ENCODE data around the gene LRG1.

The LRG1 gene

GRCh38 chr19:4503132-4503824 lies 36.6 kb downstream of the LRG1 start:
- H3K36me3 ChIP-seq (ENCODE audit: control insufficient read depth, low read depth, low read length) = peaks cover 30% of the 10 kb centered on the region
- no peaks in the 10 kb centered on the region for H3K4me1 ChIP-seq (ENCODE audit: control insufficient read depth, low read depth, low read length)
- no peak overlapping the region for H3K9ac ChIP-seq (ENCODE audit: low read length)

DNA sequence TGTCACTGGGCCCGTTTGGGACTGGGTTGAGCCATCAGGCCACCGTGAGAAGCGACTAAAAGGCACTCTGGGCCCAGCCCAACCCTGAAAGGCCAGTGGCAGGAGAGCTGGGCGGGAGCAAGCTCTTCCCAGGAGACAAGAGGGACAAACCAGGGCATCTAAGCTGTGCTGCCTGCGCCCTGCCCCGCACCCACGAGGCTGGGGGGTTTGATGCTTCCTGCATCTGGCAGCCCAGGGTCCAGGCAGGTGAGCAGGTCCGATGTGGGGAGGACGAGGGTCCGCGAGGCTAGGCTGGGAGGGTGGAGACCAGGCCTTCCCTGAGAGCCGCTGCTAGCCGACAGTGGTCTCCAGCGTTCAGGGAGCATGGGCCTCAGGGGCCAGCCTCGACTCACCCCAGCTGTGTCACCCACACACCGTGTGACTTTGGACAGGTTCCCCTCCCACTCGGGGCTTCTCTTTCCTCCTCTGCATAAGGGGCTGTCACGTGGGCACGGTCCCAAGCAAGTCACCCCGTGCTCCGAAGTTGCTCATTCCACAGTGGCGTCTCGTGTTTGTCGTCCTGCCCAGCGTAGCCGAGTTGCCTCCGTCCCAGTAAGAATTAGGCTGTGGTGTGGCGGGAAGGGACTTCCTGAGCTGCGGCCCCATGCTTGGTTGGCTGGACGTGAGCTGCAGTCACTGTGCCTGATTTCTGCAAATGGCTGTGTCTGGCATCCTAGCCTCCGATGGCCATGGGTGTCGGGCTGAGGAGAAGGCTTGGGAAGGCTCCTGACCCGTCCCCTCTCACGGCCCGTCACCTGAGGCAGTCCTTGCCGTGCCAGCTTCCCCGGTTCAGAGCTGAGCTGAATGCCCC lies 37.3 kb downstream of the LRG1 start:
- Histone ChIP-seq H3K27ac (ENCODE audit: low read length) (no peak overlapping the region), H3K4me1 (ENCODE audit: control insufficient read depth, low read depth, low read length) (no peaks in the 10 kb centered on the region), H3K9me3 (ENCODE audit: control insufficient read depth, low read depth, low read length) (no peaks in the 10 kb centered on the region), H3K4me3 (ENCODE audit: low read length) (no peak overlapping the region), H3K36me3 (ENCODE audit: control insufficient read depth, low read depth, low read length) (peaks cover 35% of the 10 kb centered on the region), H3K9ac (ENCODE audit: low read length) (no peak overlapping the region), H3K27me3 (ENCODE audit: control insufficient read depth, insufficient read depth, low read length) (no peaks in the 10 kb centered on the region)

More at GRCh38 chr19:4503132-4503824, 36.6 kb downstream of the LRG1 start:
- Histone ChIP-seq H3K27me3 (ENCODE audit: control insufficient read depth, insufficient read depth, low read length) (no peaks in the 10 kb centered on the region), H3K4me3 (ENCODE audit: low read length) (no peak overlapping the region), H3K27ac (ENCODE audit: low read length) (no peak overlapping the region), H3K9me3 (ENCODE audit: control insufficient read depth, low read depth, low read length) (no peaks in the 10 kb centered on the region)

DNA sequence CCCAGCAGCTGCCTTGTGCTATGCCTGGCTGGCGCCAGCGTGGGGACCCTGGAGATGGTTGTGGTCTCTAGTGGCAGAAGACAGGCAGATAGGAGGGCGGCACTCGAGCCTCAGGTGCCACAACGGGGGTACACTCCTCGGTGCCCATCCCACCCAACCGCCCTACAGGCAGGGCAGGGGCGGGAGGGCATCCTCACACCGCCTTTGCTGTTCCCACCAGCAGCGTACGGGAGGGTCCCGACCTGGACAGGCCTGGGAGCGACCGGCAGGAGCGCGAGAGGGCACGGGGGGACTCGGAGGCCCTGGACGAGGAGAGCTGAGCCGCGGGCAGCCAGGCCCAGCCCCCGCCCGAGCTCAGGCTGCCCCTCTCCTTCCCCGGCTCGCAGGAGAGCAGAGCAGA lies 38.1 kb downstream of the LRG1 start:
- H3K36me3 ChIP-seq (ENCODE audit: control insufficient read depth, low read depth, low read length) = peaks cover 37% of the 10 kb centered on the region
- no peaks in the 10 kb centered on the region for H3K4me1 ChIP-seq (ENCODE audit: control insufficient read depth, low read depth, low read length)
- H3K9me3 ChIP-seq (ENCODE audit: control insufficient read depth, low read depth, low read length) = no peaks in the 10 kb centered on the region
- H3K27ac ChIP-seq (ENCODE audit: low read length) = no peak overlapping the region
- H3K4me3 ChIP-seq (ENCODE audit: low read length) = no peak overlapping the region
- H3K27me3 ChIP-seq (ENCODE audit: control insufficient read depth, insufficient read depth, low read length) = no peaks in the 10 kb centered on the region
- no peak overlapping the region for H3K9ac ChIP-seq (ENCODE audit: low read length)

GRCh38 chr19:4500841-4501591 lies 38.8 kb downstream of the LRG1 start:
- no peaks in the 10 kb centered on the region for H3K27me3 ChIP-seq (ENCODE audit: control insufficient read depth, insufficient read depth, low read length)

DNA sequence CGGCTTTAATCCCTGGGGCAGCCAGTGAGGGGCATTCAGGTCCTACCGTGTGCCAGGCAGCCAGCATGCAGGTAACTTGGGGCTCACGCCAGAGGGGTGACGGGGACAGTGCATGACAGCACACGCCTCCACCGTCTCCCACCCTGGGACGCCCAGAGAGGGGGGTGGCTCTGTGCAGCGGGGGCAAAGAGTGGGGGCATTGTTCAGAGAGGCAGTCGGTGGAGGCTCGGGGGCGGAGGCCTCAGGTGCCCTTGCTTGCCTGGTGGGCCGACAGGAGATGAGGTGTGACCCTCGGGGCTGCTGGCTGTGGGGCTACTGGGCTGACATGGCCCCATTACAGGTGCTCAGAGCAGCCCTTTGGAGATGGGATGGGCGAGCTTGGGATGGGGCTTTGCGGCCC lies 40.0 kb downstream of the LRG1 start:
- no peaks in the 10 kb centered on the region for H3K27me3 ChIP-seq (ENCODE audit: control insufficient read depth, insufficient read depth, low read length)
- H3K4me1 ChIP-seq (ENCODE audit: control insufficient read depth, low read depth, low read length) = no peaks in the 10 kb centered on the region
- H3K36me3 ChIP-seq (ENCODE audit: control insufficient read depth, low read depth, low read length) = peaks cover 45% of the 10 kb centered on the region
- no peaks in the 10 kb centered on the region for H3K9me3 ChIP-seq (ENCODE audit: control insufficient read depth, low read depth, low read length)
- no peak overlapping the region for H3K4me3 ChIP-seq (ENCODE audit: low read length)
- H3K9ac ChIP-seq (ENCODE audit: low read length) = no peak overlapping the region
- no peak overlapping the region for H3K27ac ChIP-seq (ENCODE audit: low read length)

More at GRCh38 chr19:4500841-4501591, 38.8 kb downstream of the LRG1 start:
- no peaks in the 10 kb centered on the region for H3K4me1 ChIP-seq (ENCODE audit: control insufficient read depth, low read depth, low read length)
- H3K9me3 ChIP-seq (ENCODE audit: control insufficient read depth, low read depth, low read length) = no peaks in the 10 kb centered on the region
- H3K4me3 ChIP-seq (ENCODE audit: low read length) = no peak overlapping the region
- peaks cover 44% of the 10 kb centered on the region for H3K36me3 ChIP-seq (ENCODE audit: control insufficient read depth, low read depth, low read length)
- H3K27ac ChIP-seq (ENCODE audit: low read length) = no peak overlapping the region
- no peak overlapping the region for H3K9ac ChIP-seq (ENCODE audit: low read length)

DNA sequence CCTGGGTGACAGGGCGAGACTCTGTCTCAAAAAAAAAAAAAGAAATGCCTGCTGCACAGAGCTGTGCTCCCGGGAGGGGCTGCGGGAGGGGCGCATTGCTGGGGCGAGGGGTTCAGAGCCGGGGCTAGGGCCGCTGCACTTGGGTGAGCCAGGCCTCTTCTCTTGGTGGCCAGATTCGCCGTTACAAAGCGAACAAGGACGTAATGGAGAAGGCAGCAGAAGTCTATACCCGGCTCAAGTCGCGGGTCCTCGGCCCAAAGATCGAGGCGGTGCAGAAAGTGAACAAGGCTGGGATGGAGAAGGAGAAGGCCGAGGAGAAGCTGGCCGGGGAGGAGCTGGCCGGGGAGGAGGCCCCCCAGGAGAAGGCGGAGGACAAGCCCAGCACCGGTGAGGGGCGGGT lies 40.5 kb downstream of the LRG1 start:
- Histone ChIP-seq H3K4me1 (ENCODE audit: control insufficient read depth, low read depth, low read length) (no peaks in the 10 kb centered on the region), H3K9me3 (ENCODE audit: control insufficient read depth, low read depth, low read length) (no peaks in the 10 kb centered on the region), H3K9ac (ENCODE audit: low read length) (no peak overlapping the region), H3K27ac (ENCODE audit: low read length) (no peak overlapping the region), H3K27me3 (ENCODE audit: control insufficient read depth, insufficient read depth, low read length) (no peaks in the 10 kb centered on the region), H3K36me3 (ENCODE audit: control insufficient read depth, low read depth, low read length) (peaks cover 50% of the 10 kb centered on the region), H3K4me3 (ENCODE audit: low read length) (no peak overlapping the region)

- peaks cover 56% of the 10 kb centered on the region for H3K36me3 ChIP-seq (ENCODE audit: control insufficient read depth, low read depth, low read length)
- no peaks in the 10 kb centered on the region for H3K27me3 ChIP-seq (ENCODE audit: control insufficient read depth, insufficient read depth, low read length)
- H3K4me3 ChIP-seq (ENCODE audit: low read length) = no peak overlapping the region
- no peak overlapping the region for H3K27ac ChIP-seq (ENCODE audit: low read length)
- H3K9me3 ChIP-seq (ENCODE audit: control insufficient read depth, low read depth, low read length) = no peaks in the 10 kb centered on the region
- no peak overlapping the region for H3K9ac ChIP-seq (ENCODE audit: low read length)
- no peaks in the 10 kb centered on the region for H3K4me1 ChIP-seq (ENCODE audit: control insufficient read depth, low read depth, low read length)
Observed at GRCh38 chr19:4498694-4499093, 41.1 kb downstream of the LRG1 start.

GRCh38 chr19:4497770-4498389 lies 42.0 kb downstream of the LRG1 start:
- Histone ChIP-seq H3K36me3 (ENCODE audit: control insufficient read depth, low read depth, low read length) (peaks cover 60% of the 10 kb centered on the region), H3K4me1 (ENCODE audit: control insufficient read depth, low read depth, low read length) (no peaks in the 10 kb centered on the region), H3K27ac (ENCODE audit: low read length) (no peak overlapping the region), H3K4me3 (ENCODE audit: low read length) (no peak overlapping the region), H3K27me3 (ENCODE audit: control insufficient read depth, insufficient read depth, low read length) (no peaks in the 10 kb centered on the region), H3K9me3 (ENCODE audit: control insufficient read depth, low read depth, low read length) (no peaks in the 10 kb centered on the region), H3K9ac (ENCODE audit: low read length) (no peak overlapping the region)

DNA sequence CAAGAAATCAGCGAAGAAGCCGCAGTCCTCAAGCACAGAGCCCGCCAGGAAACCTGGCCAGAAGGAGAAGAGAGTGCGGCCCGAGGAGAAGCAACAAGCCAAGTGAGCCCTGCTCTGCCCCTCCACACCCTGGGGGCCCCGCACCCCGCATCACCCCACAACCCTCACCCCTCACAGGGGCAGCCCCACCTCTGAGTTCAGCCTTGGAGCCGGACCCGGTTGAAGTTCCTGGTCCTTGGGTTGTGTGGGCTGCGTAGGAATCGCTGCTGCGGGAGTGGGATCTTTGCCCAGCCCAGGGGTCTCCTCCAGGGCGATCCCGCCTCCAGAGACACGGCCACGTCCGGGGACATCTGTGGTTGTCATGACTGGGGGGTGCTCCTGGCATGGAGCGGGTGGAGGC lies 43.5 kb downstream of the LRG1 start:
- H3K9ac ChIP-seq (ENCODE audit: low read length) = no peak overlapping the region
- H3K36me3 ChIP-seq (ENCODE audit: control insufficient read depth, low read depth, low read length) = peaks cover 58% of the 10 kb centered on the region
- no peak overlapping the region for H3K27ac ChIP-seq (ENCODE audit: low read length)
- no peaks in the 10 kb centered on the region for H3K4me1 ChIP-seq (ENCODE audit: control insufficient read depth, low read depth, low read length)
- H3K27me3 ChIP-seq (ENCODE audit: control insufficient read depth, insufficient read depth, low read length) = no peaks in the 10 kb centered on the region
- H3K9me3 ChIP-seq (ENCODE audit: control insufficient read depth, low read depth, low read length) = no peaks in the 10 kb centered on the region
- H3K4me3 ChIP-seq (ENCODE audit: low read length) = no peak overlapping the region

- Histone ChIP-seq H3K4me1 (ENCODE audit: control insufficient read depth, low read depth, low read length) (no peaks in the 10 kb centered on the region), H3K9ac (ENCODE audit: low read length) (no peak overlapping the region), H3K4me3 (ENCODE audit: low read length) (no peak overlapping the region), H3K9me3 (ENCODE audit: control insufficient read depth, low read depth, low read length) (no peaks in the 10 kb centered on the region), H3K27ac (ENCODE audit: low read length) (no peak overlapping the region), H3K27me3 (ENCODE audit: control insufficient read depth, insufficient read depth, low read length) (no peaks in the 10 kb centered on the region), H3K36me3 (ENCODE audit: control insufficient read depth, low read depth, low read length) (peaks cover 50% of the 10 kb centered on the region)
Observed at GRCh38 chr19:4495471-4495870, 44.4 kb downstream of the LRG1 start.

DNA sequence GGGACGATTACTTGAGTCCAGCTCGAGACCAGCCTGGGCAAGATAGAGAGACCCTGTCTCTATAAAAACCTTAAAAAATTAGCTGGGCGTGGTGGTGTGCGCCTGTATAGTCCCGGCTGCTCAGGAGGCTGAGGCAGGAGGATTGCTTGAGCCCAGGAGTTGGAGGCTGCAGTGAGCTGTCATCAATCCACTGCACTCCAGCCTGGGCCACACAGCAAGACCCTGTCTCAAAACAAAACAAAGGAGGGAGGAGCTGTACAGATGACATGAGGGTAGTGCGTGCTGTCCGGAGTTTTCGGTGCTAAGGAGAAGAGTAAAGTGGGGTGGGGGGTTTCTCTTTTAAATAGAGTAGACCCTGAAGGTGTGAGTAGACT lies 45.2 kb downstream of the LRG1 start:
- H3K9ac ChIP-seq (ENCODE audit: low read length) = no peak overlapping the region
- no peak overlapping the region for H3K4me3 ChIP-seq (ENCODE audit: low read length)
- H3K9me3 ChIP-seq (ENCODE audit: control insufficient read depth, low read depth, low read length) = no peaks in the 10 kb centered on the region
- H3K27ac ChIP-seq (ENCODE audit: low read length) = no peak overlapping the region
- no peaks in the 10 kb centered on the region for H3K4me1 ChIP-seq (ENCODE audit: control insufficient read depth, low read depth, low read length)
- H3K36me3 ChIP-seq (ENCODE audit: control insufficient read depth, low read depth, low read length) = peaks cover 53% of the 10 kb centered on the region
- no peaks in the 10 kb centered on the region for H3K27me3 ChIP-seq (ENCODE audit: control insufficient read depth, insufficient read depth, low read length)
